NCI-H82 (cell line): ENCODE results near the gene RNF169.
"Not testable (repeated sequence)": the region's sequence is repeated elsewhere in the genome, so short reads cannot be mapped to it uniquely, and the experiment has no call there.

Source experiments
- DNase-seq: peaks from one replicate; lab custom pipeline; 2025; lab: John Stamatoyannopoulos, UW

Gene RNF169

DNA sequence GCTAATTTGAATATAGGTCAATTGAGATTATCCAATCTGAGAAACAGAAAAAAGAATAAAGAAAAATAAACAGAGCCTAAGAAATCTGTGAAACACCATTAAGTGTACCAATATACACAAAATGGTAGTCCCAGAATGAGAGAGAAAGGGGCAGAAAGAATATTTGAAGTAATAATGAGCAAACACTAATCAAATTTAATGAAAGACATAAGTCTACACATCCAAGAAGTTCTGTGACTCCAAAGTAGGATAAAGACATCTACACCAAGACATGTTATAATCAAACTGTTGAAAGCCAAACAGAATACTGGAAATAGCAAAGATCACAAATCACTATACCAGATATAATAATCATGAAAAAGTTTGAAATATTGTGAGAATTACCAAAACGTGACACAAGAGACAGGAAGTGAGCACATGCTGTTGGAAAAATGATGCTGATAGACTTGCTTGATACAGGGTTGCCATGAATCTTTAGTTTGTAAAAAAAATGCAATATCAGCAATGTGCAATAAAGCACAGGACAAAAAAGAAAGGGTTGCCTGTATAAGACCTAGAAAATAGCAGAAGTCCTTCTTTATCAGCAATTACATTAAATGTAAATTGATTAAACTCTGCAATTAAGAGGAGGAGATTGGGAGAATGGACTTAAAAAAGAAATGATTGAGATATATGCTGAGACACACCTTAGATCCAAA is 75.8 kb downstream of the RNF169 start:
- no peak for DNase-seq

DNA sequence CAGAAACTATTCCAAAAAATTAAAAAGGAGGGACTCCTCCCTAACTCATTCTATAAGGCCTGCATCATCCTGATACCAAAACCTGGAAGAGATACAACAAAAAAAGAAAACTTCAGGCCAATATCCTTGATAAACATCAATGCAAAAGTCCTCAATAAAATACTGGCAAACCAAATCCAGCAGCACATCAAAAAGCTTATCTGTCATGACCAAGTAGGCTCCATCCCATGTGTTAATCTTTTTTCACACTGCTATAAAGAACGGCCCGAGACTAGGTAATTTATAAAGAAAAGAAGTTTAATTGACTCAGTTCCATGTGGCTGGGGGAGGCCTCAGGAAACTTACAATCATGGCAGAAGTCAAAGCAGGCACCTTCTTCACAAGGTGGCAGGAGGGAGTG is 76.9 kb downstream of the RNF169 start:
- not testable (repeated sequence) for DNase-seq

DNA sequence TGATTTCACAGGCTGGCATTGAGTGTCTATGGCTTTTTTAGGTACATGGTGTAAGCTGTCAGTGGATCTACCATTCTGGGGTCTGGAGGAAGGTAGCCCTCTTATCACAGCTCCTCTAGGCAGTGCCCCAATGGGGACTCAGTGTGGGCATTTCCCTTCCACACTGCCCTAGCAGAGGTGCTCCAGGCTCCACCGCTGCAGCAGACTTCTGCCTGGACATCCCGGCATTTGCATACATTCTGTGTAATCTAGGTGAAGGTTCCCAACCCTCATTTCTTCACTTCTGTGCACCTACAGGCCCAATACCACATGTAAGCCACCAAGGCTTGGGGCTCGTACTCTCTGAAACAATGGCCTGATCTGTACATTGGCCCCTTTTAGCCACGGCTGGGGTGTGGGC is 78.3 kb downstream of the RNF169 start:
- DNase-seq: peak; percentile 1

DNA sequence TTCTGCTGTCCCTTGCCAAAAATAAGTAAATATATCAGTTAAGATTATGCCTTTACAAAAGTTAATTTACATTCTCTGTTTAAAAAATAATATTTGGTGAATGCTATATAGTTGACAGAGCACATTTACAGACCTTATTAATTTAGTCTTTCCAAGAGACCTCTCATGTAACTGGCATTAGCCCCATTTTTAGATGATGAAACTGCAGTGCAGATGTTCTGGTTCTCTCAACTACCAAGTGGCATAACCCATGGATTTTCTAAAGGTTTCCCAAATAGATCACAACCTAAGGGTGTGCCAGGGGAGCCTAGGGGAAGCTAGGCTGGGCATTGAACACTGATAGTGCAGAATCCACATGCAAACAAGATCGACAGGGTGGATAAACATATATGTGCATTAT is 88.5 kb downstream of the RNF169 start:
- no peak for DNase-seq

DNA sequence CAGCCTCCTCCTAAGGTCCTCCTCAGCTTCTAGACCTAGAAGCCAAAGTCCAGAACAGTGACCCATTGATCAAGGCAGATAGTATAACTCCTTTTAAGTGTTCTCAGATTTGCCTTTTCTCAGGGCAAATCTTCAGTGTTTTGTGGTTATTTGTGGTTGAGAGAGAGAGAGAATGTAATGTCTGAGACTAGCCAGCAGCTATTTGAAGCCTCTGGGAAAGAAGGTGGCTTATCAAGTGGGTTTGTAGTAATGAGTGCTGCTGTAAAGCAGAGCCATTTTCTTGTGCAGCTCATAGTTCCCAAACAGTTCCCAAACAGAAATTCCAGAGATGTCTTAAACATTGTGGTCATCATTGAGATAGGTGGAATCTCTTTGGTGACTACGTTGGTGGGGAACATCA is 89.5 kb downstream of the RNF169 start:
- no peak for DNase-seq

DNA sequence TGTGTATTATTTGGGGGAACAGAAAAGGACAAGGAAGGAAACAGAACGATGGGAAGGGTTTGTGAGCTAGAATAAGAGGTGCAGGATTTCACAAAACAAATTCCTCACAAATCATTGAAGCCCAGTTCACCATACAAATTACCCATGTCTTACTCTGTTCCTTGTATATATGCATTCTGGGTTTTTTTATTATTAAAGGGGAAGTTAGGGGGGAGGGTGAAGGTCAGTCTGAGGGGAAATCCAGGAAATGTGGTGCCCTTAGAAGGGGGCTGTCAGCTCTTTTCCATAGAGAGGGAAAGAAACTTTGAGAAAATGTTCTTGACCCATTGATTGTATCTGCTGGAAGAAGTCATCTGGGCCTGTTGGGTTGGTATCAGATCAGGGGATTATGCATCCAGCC is 90.8 kb downstream of the RNF169 start:
- DNase-seq: no peak

DNA sequence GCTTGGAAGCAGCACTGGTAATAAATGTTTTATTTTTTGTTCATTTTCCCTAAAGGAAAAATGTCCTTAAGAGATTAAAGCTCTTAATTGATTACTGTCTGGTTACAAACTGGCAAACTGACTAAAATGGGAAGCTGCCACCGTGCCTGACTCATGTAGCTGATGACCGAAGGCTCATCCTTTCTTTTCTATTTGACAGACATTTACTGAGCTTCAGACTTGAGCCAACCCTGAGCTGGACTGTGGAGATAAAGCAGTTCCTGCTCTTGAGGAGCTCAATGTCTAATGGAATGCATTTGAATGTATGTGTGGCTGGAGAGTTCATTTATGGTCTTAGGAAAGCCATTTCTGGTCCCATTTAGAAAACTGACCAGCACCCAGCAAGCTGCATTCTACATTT is 91.3 kb downstream of the RNF169 start:
- peak; percentile 17 for DNase-seq

DNA sequence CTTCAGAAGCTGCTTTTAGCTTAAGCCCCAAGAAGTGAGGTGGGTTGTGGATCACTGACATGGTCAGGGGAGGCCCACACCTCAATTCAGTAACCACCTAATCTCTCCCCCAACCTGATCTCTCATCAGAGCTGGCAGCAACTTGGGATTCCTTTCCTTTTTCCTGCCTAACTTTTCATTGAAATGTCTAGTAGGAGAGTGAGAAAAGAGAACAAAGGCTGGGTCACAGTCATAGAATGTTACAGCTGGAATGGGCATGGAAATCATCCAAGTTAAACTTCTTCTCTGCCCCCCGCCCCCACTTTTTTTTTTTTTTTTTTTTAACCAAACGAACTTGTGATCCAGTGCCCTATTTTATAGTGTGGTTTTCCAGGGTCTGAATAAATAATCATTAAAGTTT is 91.8 kb downstream of the RNF169 start:
- DNase-seq: no peak

DNA sequence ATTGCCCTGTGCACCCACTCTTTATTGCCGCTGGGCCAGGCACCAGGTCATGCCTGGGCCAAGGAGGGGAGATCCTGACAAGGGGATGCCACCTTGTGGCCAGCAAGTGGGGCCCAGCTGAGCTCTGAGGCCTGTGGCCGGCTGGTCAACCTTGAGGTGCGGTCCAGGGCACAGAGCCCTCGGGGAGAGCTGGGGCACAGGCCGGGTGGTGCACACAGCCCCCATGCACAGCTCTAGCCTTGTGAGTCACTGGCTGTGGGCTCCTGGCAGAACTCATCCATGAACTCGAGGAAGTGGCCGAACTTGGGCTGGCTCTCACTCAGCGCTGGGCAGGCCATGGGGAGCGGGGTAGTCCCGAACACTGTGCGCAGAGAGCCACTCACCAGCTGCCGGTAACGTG is 94.3 kb downstream of the RNF169 start:
- DNase-seq: no peak

DNA sequence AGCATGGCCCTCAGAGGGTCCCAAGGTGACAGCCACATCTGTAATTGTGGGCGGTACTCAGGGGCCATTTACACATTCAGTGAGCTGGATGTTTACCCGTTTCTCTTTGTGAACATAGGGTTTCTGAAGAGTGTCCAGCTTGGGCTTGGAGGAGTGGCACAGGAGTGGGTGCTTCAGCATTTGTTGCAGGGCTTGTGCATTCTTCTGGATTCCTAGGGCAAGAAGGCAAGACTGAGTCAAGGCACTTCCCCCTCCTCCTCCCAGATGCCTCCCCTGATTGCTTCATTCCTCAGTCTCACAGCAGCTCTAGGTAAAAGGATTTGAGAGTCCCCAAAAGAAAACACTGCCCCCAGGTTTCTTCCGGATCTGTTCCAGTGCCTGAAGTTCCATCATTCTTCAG is 95.4 kb downstream of the RNF169 start:
- DNase-seq: no peak

DNA sequence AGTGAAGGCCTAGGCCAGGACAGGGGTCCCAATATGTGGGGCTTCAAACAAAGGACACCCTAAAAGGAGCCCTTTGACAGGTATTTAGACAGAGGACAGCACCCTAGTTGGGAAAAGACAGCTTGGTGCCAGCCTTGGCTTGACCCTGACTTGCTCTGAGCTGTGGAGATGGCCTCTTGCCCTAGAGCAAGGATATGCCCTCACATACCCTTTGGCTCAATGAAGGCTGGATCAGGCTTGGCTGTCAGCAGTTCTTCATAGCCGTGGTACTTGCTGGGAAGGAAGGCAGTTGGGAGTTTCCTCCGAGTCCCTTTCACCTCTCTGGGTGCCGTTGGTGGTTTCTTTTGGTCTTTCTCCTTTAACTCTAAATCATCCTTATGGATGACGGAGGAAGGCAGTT is 96.2 kb downstream of the RNF169 start:
- DNase-seq: no peak

DNA sequence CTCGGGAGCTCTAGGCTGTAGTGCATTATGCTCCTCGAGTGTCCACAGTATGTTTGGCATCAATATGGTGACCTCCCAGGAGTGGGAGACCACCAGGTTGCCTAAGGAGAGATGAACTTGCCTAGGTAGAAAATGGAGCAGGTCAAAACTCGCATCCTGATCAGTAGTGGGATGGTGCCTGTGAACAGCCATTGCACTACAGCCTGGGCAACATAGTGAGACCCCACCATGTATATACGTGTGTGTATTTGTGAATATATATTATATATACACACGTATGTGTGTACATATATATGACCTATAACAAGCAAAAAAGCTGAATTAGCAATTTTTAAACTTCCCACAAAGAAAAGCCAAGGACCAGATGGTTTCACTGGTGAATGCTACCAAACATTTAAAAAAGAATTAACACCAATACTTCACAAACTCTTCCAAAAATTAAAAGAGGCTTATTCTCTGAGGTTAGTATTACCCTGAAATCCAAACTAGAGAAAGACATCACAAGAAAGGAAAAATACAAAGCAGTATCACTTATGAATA is 97.4 kb downstream of the RNF169 start:
- DNase-seq: no peak

DNA sequence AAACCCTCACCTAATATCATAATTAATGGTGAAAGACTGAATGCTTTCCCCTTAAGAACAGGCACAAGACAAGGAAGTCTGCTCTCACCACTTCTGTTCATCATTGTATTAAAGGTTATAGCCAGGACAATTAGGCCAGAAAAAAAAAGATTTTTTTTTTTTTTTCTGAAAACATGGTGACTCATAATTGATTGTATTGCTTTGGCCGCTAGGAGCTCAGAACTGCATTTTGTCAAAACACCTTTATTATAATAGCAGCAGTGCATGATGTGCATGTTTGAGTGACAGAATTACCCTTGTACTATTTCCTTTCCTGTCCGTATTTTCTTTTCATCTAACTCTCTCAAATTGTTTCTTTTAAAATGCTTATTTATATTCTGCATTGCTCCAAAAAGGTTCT is 98.1 kb downstream of the RNF169 start:
- DNase-seq: no peak

DNA sequence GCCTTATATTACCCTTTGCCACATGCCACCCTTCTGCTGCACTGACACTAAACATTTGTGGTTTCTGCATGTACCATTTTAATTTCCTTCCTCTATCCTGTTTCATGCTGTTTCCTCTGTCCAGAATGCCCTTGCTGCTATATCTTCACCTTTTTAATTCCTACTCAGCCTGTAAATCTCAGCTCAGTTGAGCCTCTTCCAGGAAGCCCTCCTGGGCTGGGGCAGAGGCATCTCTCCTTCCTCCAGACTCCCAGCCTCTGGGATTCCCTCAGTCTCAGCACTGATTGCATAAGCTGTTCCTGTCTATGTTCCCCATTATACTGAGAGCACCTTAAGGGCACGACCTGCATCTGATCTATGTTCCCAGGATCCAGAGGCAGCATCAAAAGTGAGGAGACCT is 98.7 kb downstream of the RNF169 start:
- no peak for DNase-seq

DNA sequence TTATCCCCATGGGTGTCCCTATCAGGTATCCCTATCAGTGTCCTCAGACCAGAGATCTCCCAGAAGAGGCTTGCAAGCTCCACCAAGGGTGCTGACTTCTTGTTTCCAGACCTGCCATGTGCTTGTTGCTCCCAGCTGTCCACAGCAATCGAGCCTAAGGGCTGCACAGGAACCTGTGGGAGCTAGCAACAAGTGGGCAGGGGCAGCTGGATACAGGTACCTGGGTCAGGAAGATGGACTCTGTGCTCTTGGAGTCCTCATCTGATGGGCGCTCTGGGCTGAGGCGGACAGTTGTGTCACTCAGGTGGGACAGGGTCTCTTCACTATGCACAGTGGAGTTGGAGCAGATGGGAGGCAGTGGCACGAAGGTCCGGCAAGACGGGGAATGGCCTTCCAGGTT is 99.2 kb downstream of the RNF169 start:
- no peak for DNase-seq

DNA sequence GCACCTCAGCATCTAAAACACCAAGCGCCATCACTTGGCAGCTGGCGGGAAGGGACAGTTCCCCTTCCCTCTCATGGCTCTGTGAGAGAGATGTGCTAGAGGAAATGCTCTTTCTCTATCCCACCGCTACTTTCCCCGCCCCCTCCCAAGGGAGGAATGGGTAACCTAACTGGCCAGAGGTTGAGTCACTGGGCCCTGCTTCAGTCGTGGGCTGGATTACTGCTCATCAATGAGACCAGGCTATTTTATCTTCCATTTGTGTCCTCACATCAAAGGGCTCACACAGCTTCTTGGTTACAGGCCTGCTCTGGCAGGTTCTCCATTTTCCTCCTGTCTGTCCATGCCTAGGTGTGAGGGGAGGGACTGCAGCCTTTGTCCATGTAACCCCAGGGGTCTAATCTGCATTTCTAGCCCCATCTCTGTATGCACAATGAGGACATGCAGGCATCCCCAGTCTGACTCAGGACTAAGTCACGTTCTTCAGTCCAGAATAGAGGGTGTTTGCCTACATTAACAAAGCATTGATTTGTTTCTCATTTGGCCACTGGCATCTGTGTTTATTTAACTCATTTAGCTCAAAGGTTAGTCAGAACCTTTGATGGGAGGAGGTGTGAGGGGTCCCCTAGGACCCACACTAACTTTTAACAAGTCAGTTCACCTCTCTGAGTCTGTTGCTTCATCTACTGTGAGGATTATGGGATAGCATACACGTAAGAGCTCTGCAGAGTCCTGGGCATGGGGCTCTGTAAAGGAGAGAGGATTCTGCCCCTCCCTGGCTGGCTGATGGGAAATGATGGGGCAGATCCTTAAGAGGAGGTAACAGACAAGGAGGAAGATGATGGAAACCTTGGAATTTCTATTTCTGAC is 101.1 kb downstream of the RNF169 start:
- no peak for DNase-seq

DNA sequence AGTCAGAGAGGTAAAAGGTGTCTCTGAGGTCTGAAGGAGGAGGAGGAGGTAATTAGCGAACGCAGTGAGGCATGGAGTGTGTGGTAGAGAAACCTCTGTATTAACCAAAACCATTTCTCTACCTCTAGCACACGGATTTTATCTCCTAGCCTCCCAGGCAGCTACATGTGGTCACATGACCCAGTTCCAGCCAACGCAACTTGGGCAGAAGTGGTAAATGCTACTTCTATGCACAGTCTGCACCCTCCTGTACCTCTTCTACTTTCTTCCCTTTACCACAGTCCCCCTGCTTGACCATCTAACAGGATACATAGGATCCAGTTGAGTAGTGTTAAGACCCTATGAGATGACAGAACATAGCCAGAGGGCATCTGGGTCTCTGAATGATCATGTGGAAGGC is 104.6 kb downstream of the RNF169 start:
- DNase-seq: no peak

DNA sequence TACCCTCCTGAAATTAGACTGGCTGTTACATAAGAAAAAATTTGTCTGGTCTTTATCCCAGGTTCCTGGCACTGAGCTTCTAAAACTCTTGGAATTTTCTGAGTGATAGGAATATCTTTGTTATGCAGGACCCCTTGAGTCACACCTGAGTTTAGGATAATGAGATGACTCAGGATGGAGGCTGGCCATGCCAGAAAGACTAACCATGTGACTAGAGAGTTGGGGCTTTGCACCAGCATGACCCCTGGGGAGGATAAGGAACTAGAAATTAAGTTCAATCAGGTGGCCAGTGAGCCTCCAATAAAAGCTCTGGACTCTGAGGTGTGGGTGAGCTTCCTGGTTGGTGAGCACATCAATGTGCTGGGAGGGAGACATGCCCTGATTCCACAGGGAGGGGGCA is 112.1 kb downstream of the RNF169 start:
- DNase-seq: no peak

DNA sequence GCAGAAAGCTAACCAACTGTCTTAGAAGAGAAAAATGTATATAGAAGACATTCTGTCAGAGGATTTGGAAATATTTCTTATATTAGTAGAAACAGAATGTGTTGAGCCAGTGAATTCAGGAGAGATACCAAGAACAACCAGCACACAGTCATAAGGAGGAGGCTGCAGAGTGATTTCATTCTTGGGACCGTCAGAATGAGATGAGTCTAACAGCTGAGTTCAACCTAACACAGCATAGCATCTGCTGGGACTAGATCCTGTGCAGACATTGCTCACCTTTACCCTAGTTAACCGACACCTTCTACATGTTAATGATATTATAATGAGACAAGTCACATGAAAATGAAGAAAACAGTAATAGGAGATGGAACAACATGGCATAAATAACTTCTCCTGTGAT is 114.8 kb downstream of the RNF169 start:
- DNase-seq: no peak

DNA sequence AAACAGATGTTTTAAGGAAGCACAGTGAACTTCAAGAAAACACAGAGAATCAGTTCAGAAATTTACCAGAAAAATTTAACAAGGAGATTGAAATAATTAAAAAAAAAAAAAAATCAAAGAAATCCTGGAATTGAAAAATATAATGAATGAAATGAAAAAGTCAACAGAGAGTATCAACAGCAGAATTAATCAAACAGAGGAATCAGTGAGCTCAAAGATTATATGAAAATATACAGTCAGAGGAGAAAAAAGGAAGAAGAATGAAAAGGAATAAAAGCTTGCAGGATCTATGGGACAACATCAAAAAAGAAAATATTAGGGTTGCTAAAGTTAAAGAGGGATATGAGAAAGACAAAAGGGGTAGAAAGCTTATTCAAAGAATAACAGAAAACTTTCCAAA is 117.9 kb downstream of the RNF169 start:
- no peak for DNase-seq

DNA sequence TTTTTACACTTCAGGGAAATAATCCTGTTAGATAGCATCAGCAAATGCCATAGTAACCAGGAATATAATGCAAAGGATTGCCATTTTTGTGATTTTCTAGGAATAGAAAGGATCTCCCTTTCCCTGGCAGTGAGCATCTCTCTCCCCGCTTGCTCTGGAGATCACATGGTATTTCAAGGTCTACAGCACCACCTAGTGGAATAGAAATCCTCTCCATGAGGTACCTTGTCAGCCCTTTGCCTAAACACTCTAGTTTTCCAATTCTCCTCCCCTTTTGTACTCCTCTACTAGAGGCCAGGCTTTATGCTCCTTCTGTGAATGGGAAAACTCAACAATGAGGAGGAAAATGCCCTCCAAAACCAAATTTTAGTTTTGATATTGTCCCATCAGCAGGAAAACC is 121.8 kb downstream of the RNF169 start:
- peak; percentile 69 for DNase-seq

DNA sequence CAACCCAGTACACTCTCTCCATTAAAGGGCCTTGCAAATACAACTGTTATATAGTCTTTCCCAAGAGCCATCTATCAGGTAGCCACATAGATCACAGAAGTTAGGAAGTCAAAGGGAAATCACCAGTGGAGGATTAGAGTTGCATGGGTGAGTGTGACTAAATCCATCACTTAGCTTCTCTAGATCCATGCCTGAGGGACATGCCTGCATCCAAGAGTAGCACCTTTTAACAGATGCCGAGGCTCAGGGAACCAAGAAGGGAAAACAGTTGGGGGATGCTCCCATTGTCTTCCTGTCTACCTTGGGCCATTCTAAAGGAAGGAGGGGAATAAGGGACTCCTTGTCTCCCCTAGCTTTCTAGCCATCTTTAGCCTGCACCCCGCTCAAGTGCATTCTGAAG is 122.4 kb downstream of the RNF169 start:
- DNase-seq: peak; percentile 3

DNA sequence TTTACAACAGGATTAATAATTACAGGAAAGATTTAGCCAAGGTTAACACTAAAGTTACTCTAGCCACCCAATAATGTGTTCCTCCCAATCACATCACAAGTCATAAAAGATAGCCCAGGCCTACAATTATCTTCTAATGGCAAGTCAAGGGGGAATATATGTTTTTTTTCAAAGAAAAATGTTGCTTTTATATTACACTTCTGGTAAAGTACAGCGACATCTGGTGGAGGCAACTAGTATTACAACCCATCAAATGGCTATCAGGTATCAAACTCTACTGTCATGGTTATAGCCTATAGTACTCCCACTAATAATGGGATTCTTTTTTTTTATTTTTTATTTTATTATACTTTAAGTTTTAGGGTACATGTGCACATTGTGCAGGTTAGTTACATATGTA is 128.5 kb downstream of the RNF169 start:
- DNase-seq: peak; percentile 1
